OCI-LY7 (cell line): Measurements from ENCODE around the gene CDH7. TPM values are rescaled to one million over a fixed set of nuclear protein-coding genes. Genes with fewer than 3 reads are reported as not detected.

Experiments
- BruUV-seq: library from RNA; stranded (reverse); fragments of 400-500 nt; replicated peaks from 2 replicates; lab custom pipeline; 2021; lab: Mats Ljungman, UMichigan
- CTCF ChIA-PET: fragments of 300-600 bp; sonication (Branson Sonifier 250); formaldehyde crosslinking; loops from one replicate; lab custom pipeline; 2022; ENCODE audit warnings: antibody characterized with exemption; ENCODE audit not compliant: unreplicated experiment; lab: Charles Lee
- POLR2A ChIA-PET: fragments of 300-600 bp; sonication (Branson Sonifier 250); formaldehyde crosslinking; loops from one replicate; lab custom pipeline; 2022; ENCODE audit warnings: antibody characterized with exemption; lab: Charles Lee
- DNase-seq: peaks from one replicate; pipeline ENCODE4 v3.0.0-alpha.2; 2015; ENCODE audit warnings: low spot score
- H2AFZ ChIP-seq: fragments of 200-600 bp; sonication (generic), shearing (Covaris generic); 2 replicates; pipeline ENCODE4 v1.6.1; 2014; ENCODE audit warnings: mild to moderate bottlenecking, antibody characterized with exemption, low read length, moderate library complexity
- H3K27ac ChIP-seq: fragments of 200-600 bp; sonication (generic); 2 replicates; pipeline ENCODE4 v1.5.1; 2014; ENCODE audit warnings: mixed run types, low read depth, mild to moderate bottlenecking, moderate library complexity, low read length, inconsistent platforms; ENCODE audit not compliant: poor library complexity, severe bottlenecking
- H3K36me3 ChIP-seq: fragments of 200-600 bp; sonication (generic); 2 replicates; pipeline ENCODE4 v1.6.1; 2014; ENCODE audit warnings: mild to moderate bottlenecking, antibody characterized with exemption, low read length, moderate library complexity, mixed read lengths; ENCODE audit not compliant: insufficient read depth
- H3K4me1 ChIP-seq: fragments of 200-600 bp; sonication (generic); 2 replicates; pipeline ENCODE4 v1.5.1; 2014; ENCODE audit warnings: mild to moderate bottlenecking, low read length; ENCODE audit not compliant: insufficient read depth, poor library complexity, severe bottlenecking
- H3K4me2 ChIP-seq: fragments of 200-600 bp; sonication (generic); 2 replicates; pipeline ENCODE4 v1.6.1; 2014; ENCODE audit warnings: mild to moderate bottlenecking, low read length
- H3K4me3 ChIP-seq: fragments of 200-600 bp; sonication (generic); 2 replicates; pipeline ENCODE4 v1.5.1; 2014; ENCODE audit warnings: mild to moderate bottlenecking, low read depth, low read length; ENCODE audit not compliant: poor library complexity, severe bottlenecking
- H3K79me2 ChIP-seq: fragments of 200-600 bp; sonication (generic); 2 replicates; pipeline ENCODE4 v1.6.1; 2016; ENCODE audit warnings: low read depth, mild to moderate bottlenecking, low read length, moderate library complexity, mixed read lengths; ENCODE audit not compliant: insufficient read depth
- H3K9me2 ChIP-seq: fragments of 200-600 bp; sonication (generic); 2 replicates; pipeline ENCODE4 v1.6.1; 2016; ENCODE audit warnings: mild to moderate bottlenecking, low read length, mixed read lengths; ENCODE audit not compliant: insufficient read depth
- H3K9me3 ChIP-seq: fragments of 200-600 bp; sonication (generic); 2 replicates; pipeline ENCODE4 v1.6.1; 2014; ENCODE audit warnings: mild to moderate bottlenecking, mixed run types, low read length, mixed read lengths
- H4K20me1 ChIP-seq: fragments of 200-600 bp; sonication (generic); 2 replicates; pipeline ENCODE4 v1.6.1; 2014; ENCODE audit warnings: mild to moderate bottlenecking, antibody characterized with exemption, low read length, moderate library complexity, mixed read lengths; ENCODE audit not compliant: insufficient read depth
- EZH2phosphoT487 ChIP-seq: fragments of 200-600 bp; sonication (generic); IDR thresholded peaks from 2 replicates; pipeline ENCODE4 v1.6.1; 2018; ENCODE audit warnings: low read depth, borderline replicate concordance, mild to moderate bottlenecking, mixed run types, antibody characterized with exemption, low read length, moderate library complexity, mixed read lengths
- intact Hi-C: fragments of 100-400 bp; cut with micrococcal nuclease; formaldehyde crosslinking; loops from one replicate; pipeline ENCODE4 v1.10.0; 2022; ENCODE audit not compliant: unreplicated experiment
- total RNA-seq, 2 experiments: library from RNA; depleted of rRNA in 1 of 2; stranded (reverse); fragments of >200 nt in 1 of 2; shearing (Covaris generic) in 1 of 2; gene quantifications; 2 replicates each; pipeline ENCODE4 v1.2.3, GENCODE V29; 2014 to 2022
- TF ChIP-seq, protein P1 (sequence below): fragments of 200-600 bp; sonication (generic); conservative IDR thresholded peaks from 2 replicates; pipeline ENCODE4 v1.5.1; 2014; ENCODE audit warnings: mild to moderate bottlenecking, antibody characterized with exemption, low read length, moderate library complexity, mixed read lengths

The CDH7 gene
- total RNA-seq, 2 experiments from 2014 or later = not detected

DNA sequence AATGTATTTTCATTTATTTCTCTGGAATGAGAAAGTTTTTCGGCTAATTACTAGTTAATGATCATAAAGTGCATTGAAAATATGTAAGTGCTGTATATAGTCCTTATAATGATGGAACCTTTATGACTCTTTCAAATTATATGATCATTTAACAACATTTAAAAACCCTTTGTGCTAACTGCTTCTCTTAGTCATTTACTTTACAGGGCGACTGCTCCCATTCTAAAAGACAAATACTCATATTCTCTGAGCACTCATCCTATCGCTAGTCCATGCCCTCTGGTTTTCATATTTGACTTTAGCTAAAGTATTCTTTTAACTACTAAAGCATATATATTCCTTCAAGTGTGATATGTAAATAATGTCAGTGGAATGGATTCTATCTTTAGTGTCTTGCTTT lies 168.2 kb downstream of the CDH7 start:
- Histone ChIP-seq H4K20me1 (no peaks in the 10 kb centered on the region), H3K4me2 (no peak overlapping the region), H2AFZ (no peak overlapping the region), H3K9me3 (no peaks in the 10 kb centered on the region), H3K79me2 (no peaks in the 10 kb centered on the region), H3K36me3 (no peaks in the 10 kb centered on the region), H3K4me3 (no peak overlapping the region), H3K4me1 (no peaks in the 10 kb centered on the region), H3K9me2 (no peaks in the 10 kb centered on the region), H3K27ac (no peak overlapping the region)
- intact Hi-C loops = no loop called here
- ChIA-PET POLR2A (no interaction called here), CTCF (no interaction called here)
- no TSS peak for BruUV-seq
- TF ChIP-seq EZH2phosphoT487 = no peak
- TF ChIP-seq, protein P1, sequence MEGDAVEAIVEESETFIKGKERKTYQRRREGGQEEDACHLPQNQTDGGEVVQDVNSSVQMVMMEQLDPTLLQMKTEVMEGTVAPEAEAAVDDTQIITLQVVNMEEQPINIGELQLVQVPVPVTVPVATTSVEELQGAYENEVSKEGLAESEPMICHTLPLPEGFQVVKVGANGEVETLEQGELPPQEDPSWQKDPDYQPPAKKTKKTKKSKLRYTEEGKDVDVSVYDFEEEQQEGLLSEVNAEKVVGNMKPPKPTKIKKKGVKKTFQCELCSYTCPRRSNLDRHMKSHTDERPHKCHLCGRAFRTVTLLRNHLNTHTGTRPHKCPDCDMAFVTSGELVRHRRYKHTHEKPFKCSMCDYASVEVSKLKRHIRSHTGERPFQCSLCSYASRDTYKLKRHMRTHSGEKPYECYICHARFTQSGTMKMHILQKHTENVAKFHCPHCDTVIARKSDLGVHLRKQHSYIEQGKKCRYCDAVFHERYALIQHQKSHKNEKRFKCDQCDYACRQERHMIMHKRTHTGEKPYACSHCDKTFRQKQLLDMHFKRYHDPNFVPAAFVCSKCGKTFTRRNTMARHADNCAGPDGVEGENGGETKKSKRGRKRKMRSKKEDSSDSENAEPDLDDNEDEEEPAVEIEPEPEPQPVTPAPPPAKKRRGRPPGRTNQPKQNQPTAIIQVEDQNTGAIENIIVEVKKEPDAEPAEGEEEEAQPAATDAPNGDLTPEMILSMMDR = no peak
- DNase-seq = no peak

DNA sequence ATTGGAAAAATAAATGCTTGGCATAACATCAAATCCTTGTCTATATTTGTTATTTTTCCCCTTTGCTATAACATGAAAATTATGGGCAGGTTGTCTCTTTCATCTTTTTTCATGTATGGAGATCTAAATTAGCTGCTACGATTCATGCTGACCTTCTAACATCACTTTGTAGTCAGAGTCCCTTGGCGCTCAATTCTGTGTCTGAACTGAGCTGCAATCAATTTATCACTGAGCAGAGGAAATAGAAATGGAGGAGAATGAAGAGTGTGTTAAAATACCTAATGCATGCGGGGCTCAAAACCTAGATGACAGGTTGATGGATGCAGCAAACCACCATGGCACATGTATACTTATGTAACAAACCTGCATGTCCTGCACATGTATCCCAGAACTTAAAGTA lies 168.9 kb downstream of the CDH7 start:
- no peak for DNase-seq

DNA sequence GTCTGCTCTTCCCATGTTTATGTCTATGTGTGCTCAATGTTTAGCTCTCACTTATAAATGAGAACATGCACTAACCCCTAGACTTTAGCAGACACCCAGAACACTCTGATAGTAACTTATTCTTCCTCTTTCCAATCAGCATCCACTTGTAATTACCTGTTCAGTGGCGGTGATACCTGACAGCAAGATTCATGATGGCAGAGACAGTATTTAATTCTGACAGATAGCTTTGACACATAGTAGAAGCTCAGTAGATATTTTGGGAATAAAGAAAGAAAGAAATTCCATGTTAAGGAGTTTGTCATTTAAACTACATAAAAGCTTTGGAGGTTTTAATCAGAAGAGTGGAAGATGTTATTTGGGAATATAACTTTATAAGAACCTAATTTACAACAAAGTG lies 171.3 kb downstream of the CDH7 start:
- Histone ChIP-seq H3K4me1 (no peaks in the 10 kb centered on the region), H3K9me3 (no peaks in the 10 kb centered on the region), H3K4me2 (no peak overlapping the region), H3K27ac (no peak overlapping the region), H2AFZ (no peak overlapping the region), H3K36me3 (no peaks in the 10 kb centered on the region), H3K9me2 (no peaks in the 10 kb centered on the region), H3K79me2 (no peaks in the 10 kb centered on the region), H3K4me3 (no peak overlapping the region), H4K20me1 (no peaks in the 10 kb centered on the region)
- DNase-seq = no peak
- TF ChIP-seq, protein P1 = no peak
- no peak for TF ChIP-seq EZH2phosphoT487
- no TSS peak for BruUV-seq
- intact Hi-C loops = no loop called here
- CTCF ChIA-PET = no interaction called here
- POLR2A ChIA-PET = interaction anchor here (0.7 kb wide), 1 partner anchor 35 kb away, joined by 5 read pairs; no protein-coding TSS in a partner anchor

More for the DNA sequence above, 168.9 kb downstream of the CDH7 start:
- TF ChIP-seq EZH2phosphoT487 = no peak
- TF ChIP-seq, protein P1 = no peak
- Histone ChIP-seq H3K9me2 (no peaks in the 10 kb centered on the region), H3K4me3 (no peak overlapping the region), H3K9me3 (no peaks in the 10 kb centered on the region), H3K36me3 (no peaks in the 10 kb centered on the region), H4K20me1 (no peaks in the 10 kb centered on the region), H3K4me2 (no peak overlapping the region), H3K27ac (no peak overlapping the region), H3K79me2 (no peaks in the 10 kb centered on the region), H2AFZ (no peak overlapping the region), H3K4me1 (no peaks in the 10 kb centered on the region)
- BruUV-seq = no TSS peak
- ChIA-PET POLR2A (no interaction called here), CTCF (no interaction called here)
- intact Hi-C loops = no loop called here
